HepG2 (cell line): ENCODE data around the gene DOCK1. TPM values are rescaled to one million over a fixed set of nuclear protein-coding genes. Genes with fewer than 3 reads are reported as not detected.

Source experiments
- ATAC-seq: fragments of 200-7000 bp; cut with Tn5 transposase; 3 replicates; pipeline ENCODE4 v1.9.1; 2020; ENCODE audit warnings: mild to moderate bottlenecking, moderate library complexity
- BruUV-seq: library from RNA; stranded (reverse); fragments of 400-500 nt; replicated peaks from 2 replicates; lab custom pipeline; 2021; lab: Mats Ljungman, UMichigan
- CTCF ChIA-PET: fragments of 300-600 bp; formaldehyde crosslinking; extraction: SDS; loops from one replicate; lab custom pipeline; 2021; ENCODE audit warnings: low total read pairs, inconsistent platforms, low intra/inter-chr PET ratio; lab: Yijun Ruan, JAX
- POLR2A ChIA-PET: fragments of 350-600 bp; sonication (Branson Sonifier 250); formaldehyde crosslinking; loops from one replicate; lab custom pipeline; 2020; ENCODE audit warnings: antibody characterized with exemption, inconsistent platforms; lab: Yijun Ruan, JAX
- DNase-seq: peaks from one replicate; pipeline ENCODE4 v3.0.0-alpha.2; 2015; ENCODE audit warnings: low spot score
- FAIRE-seq: peaks from 3 replicates; lab custom pipeline; 2011; peaks lifted over from hg19 to GRCh38; lab: Jason Lieb, UNC
- H2AFZ ChIP-seq: one replicate; pipeline ENCODE4 v1.6.1; 2011; ENCODE audit warnings: low read length, inconsistent platforms
- H3K27ac ChIP-seq: fragments of 300-600 bp; 3 replicates; pipeline ENCODE4 v1.8.0; 2011; ENCODE audit warnings: mixed run types, mild to moderate bottlenecking, mixed read lengths, low read length, inconsistent platforms; ENCODE audit not compliant: insufficient read depth; ENCODE audit errors: extremely low read length
- H3K27me3 ChIP-seq, 2 experiments: fragments of 200-600 bp in 1 of 2; 2 replicates in 1 of 2; 3 replicates in 1 of 2; pipeline versions ENCODE4 v1.6.0 to v1.8.0; 2011; ENCODE audit warnings: low read length in 2 of 2, mild to moderate bottlenecking in 2 of 2, moderate library complexity in 2 of 2, inconsistent platforms in 1 of 2; ENCODE audit not compliant: insufficient read depth in 2 of 2, control insufficient read depth in 1 of 2
- H3K36me3 ChIP-seq, 2 experiments: fragments of 200-600 bp in 1 of 2; replicated peaks in 1 of 2; 2 replicates in 1 of 2; 3 replicates in 1 of 2; pipeline versions ENCODE4 v1.5.1 to v1.8.0; 2011; ENCODE audit warnings: low read length in 2 of 2, inconsistent platforms in 1 of 2; ENCODE audit not compliant: insufficient read depth in 2 of 2, control insufficient read depth in 1 of 2
- H3K4me1 ChIP-seq: 2 replicates; pipeline ENCODE4 v1.5.1; 2012; ENCODE audit warnings: low read length, inconsistent platforms; ENCODE audit not compliant: insufficient read depth
- H3K4me2 ChIP-seq: 2 replicates; pipeline ENCODE4 v1.6.0; 2011; ENCODE audit warnings: low read depth, low read length, inconsistent platforms
- H3K4me3 ChIP-seq, 3 experiments: fragments of 200-600 bp in 1 of 3; sonication (generic), shearing (Covaris generic) in 1 of 3; replicated peaks in 1 of 3; 2 replicates each; pipeline ENCODE4 v1.5.1; 2011 to 2016; ENCODE audit warnings: low read length in 3 of 3, inconsistent platforms in 2 of 3, low read depth in 2 of 3, mild to moderate bottlenecking in 2 of 3, control low read depth in 1 of 3, mixed read lengths in 1 of 3; ENCODE audit not compliant: insufficient read depth in 1 of 3
- H3K79me2 ChIP-seq: one replicate; pipeline ENCODE4 v1.6.1; 2011; ENCODE audit warnings: low read length, inconsistent platforms; ENCODE audit not compliant: insufficient read depth
- H3K9ac ChIP-seq: 2 replicates; pipeline ENCODE4 v1.6.0; 2011; ENCODE audit warnings: mild to moderate bottlenecking, low read depth, low read length, inconsistent platforms; ENCODE audit not compliant: insufficient read depth
- H3K9me3 ChIP-seq: 2 replicates; pipeline ENCODE4 v1.5.1; 2012; ENCODE audit warnings: mild to moderate bottlenecking, low read length
- H4K20me1 ChIP-seq: 2 replicates; pipeline ENCODE4 v1.6.0; 2011; ENCODE audit warnings: inconsistent platforms, mild to moderate bottlenecking, low read length, moderate library complexity; ENCODE audit not compliant: insufficient read depth
- HOXA5 ChIP-seq: sonication (generic); formaldehyde crosslinking; IDR thresholded peaks from 2 replicates; pipeline ENCODE4 v1.4.0; 2020; ENCODE audit warnings: missing genetic modification reagents
- NCOR1 ChIP-seq: fragments of 200-600 bp; sonication (generic); IDR thresholded peaks from 2 replicates; pipeline ENCODE4 v1.7.0; 2017; ENCODE audit warnings: antibody characterized with exemption, low read length, borderline replicate concordance
- SP2 ChIP-seq: sonication (generic); formaldehyde crosslinking; IDR thresholded peaks from 2 replicates; pipeline ENCODE4 v1.5.1; 2020; ENCODE audit warnings: mild to moderate bottlenecking, missing genetic modification reagents
- ZNF329 ChIP-seq: sonication (generic); formaldehyde crosslinking; IDR thresholded peaks from 2 replicates; pipeline ENCODE4 v1.9.0; 2021; ENCODE audit warnings: low read depth, mild to moderate bottlenecking, missing genetic modification reagents
- ZNF713 ChIP-seq: sonication (generic); formaldehyde crosslinking; IDR thresholded peaks from 2 replicates; pipeline ENCODE4 v1.4.0; 2020; ENCODE audit warnings: mild to moderate bottlenecking, missing genetic modification reagents
- ZNF773 ChIP-seq: sonication (generic); formaldehyde crosslinking; IDR thresholded peaks from 2 replicates; pipeline ENCODE4 v1.4.0; 2020; ENCODE audit warnings: missing genetic modification reagents, borderline replicate concordance
- ZNF777 ChIP-seq: sonication (generic); formaldehyde crosslinking; IDR thresholded peaks from 2 replicates; pipeline ENCODE4 v1.4.0; 2020; ENCODE audit warnings: missing genetic modification reagents
- in situ Hi-C: cut with HindIII; loops from 2 replicates; pipeline ENCODE4 v1.10.0; 2017; ENCODE audit warnings: low pct_unique_long_range_greater_than_20kb; ENCODE audit not compliant: extremely low pct_ligation_motif_present
- intact Hi-C: fragments of 100-400 bp; cut with micrococcal nuclease; formaldehyde crosslinking; loops from one replicate; pipeline ENCODE4 v1.10.0; 2022; ENCODE audit not compliant: unreplicated experiment
- polyA plus RNA-seq, 8 experiments: library from polyadenylated mRNA; depleted of rRNA in 3 of 8; stranded (reverse) in 7 of 8; unstranded in 1 of 8; fragments of >200 nt; fragmentation: Illumina TruSeq in 4 of 8; extraction: Trizol in 4 of 8; gene quantifications; 2 replicates each; pipeline versions ENCODE4 v1.2.1 to v1.2.3, GENCODE V29; 2011 to 2016; ENCODE audit warnings: low read depth in 4 of 8, missing spikeins in 1 of 8, mixed read lengths in 1 of 8; ENCODE audit not compliant: insufficient read depth in 1 of 8
- total RNA-seq, 5 experiments: library from RNA; depleted of rRNA; stranded (reverse); fragments of >200 nt; fragmentation: Illumina TruSeq; extraction: Trizol; gene quantifications; 2 replicates each; pipeline ENCODE4 v1.2.3, GENCODE V29; 2016; ENCODE audit warnings: low read depth in 1 of 5
- TF ChIP-seq, protein P1 (sequence below): sonication (generic); formaldehyde crosslinking; IDR thresholded peaks from 2 replicates; pipeline ENCODE4 v1.4.0; 2020; ENCODE audit warnings: mild to moderate bottlenecking, missing genetic modification reagents
- TF ChIP-seq, protein P2 (sequence below): sonication (generic); formaldehyde crosslinking; IDR thresholded peaks from 2 replicates; pipeline ENCODE4 v1.4.0; 2020; ENCODE audit warnings: missing genetic modification reagents
- TF ChIP-seq, protein P3 (sequence below): sonication (generic); formaldehyde crosslinking; IDR thresholded peaks from 2 replicates; pipeline ENCODE4 v1.4.0; 2020; ENCODE audit warnings: missing genetic modification reagents

DOCK1 gene
- total and polyA plus RNA-seq, 2 of the 13 experiments (the other 11 are each of a cell fraction or from before 2014, with no cell fraction given), result 8.3 to 25.5 TPM

DNA sequence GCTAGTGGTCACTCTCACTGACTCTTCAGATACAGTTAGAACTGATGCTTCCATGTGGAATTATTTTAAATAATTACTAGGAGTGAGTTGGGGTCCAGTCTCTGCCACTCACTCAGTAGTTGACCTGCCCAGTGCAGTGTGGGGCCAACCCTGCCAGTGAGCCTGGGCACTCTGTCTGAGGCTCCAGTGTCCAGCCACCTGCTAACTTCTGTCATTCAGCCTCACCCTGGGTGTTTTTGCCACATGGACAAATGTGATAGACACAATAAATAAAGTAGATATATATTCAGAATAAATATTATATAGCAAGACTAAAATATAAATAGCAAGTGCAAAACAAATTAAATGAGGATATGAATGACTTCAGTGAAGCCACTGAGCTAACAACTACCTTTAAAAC is 284.0 kb downstream of the DOCK1 start:
- no peak overlapping the region for H3K9ac ChIP-seq
- H3K79me2 ChIP-seq, result no peaks in the 10 kb centered on the region
- no peak overlapping the region for H2AFZ ChIP-seq
- H4K20me1 ChIP-seq, result no peaks in the 10 kb centered on the region; the same call in 1 of the 2 replicates
- peaks cover 6% of the 10 kb centered on the region; the same call in 1 of the 2 replicates for H3K4me1 ChIP-seq
- ATAC-seq, result no peak
- TF ChIP-seq, protein P1, sequence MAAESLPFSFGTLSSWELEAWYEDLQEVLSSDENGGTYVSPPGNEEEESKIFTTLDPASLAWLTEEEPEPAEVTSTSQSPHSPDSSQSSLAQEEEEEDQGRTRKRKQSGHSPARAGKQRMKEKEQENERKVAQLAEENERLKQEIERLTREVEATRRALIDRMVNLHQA (CRISPR knock-in tag), result no peak
- TF ChIP-seq ZNF777 (CRISPR knock-in tag) (no peak), ZNF773 (no peak), ZNF329 (CRISPR knock-in tag) (no peak), NCOR1 (no peak), HOXA5 (no peak), ZNF713 (CRISPR knock-in tag) (no peak), SP2 (no peak)
- TF ChIP-seq, protein P2, sequence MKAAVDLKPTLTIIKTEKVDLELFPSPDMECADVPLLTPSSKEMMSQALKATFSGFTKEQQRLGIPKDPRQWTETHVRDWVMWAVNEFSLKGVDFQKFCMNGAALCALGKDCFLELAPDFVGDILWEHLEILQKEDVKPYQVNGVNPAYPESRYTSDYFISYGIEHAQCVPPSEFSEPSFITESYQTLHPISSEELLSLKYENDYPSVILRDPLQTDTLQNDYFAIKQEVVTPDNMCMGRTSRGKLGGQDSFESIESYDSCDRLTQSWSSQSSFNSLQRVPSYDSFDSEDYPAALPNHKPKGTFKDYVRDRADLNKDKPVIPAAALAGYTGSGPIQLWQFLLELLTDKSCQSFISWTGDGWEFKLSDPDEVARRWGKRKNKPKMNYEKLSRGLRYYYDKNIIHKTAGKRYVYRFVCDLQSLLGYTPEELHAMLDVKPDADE, result no peak
- TF ChIP-seq, protein P3, sequence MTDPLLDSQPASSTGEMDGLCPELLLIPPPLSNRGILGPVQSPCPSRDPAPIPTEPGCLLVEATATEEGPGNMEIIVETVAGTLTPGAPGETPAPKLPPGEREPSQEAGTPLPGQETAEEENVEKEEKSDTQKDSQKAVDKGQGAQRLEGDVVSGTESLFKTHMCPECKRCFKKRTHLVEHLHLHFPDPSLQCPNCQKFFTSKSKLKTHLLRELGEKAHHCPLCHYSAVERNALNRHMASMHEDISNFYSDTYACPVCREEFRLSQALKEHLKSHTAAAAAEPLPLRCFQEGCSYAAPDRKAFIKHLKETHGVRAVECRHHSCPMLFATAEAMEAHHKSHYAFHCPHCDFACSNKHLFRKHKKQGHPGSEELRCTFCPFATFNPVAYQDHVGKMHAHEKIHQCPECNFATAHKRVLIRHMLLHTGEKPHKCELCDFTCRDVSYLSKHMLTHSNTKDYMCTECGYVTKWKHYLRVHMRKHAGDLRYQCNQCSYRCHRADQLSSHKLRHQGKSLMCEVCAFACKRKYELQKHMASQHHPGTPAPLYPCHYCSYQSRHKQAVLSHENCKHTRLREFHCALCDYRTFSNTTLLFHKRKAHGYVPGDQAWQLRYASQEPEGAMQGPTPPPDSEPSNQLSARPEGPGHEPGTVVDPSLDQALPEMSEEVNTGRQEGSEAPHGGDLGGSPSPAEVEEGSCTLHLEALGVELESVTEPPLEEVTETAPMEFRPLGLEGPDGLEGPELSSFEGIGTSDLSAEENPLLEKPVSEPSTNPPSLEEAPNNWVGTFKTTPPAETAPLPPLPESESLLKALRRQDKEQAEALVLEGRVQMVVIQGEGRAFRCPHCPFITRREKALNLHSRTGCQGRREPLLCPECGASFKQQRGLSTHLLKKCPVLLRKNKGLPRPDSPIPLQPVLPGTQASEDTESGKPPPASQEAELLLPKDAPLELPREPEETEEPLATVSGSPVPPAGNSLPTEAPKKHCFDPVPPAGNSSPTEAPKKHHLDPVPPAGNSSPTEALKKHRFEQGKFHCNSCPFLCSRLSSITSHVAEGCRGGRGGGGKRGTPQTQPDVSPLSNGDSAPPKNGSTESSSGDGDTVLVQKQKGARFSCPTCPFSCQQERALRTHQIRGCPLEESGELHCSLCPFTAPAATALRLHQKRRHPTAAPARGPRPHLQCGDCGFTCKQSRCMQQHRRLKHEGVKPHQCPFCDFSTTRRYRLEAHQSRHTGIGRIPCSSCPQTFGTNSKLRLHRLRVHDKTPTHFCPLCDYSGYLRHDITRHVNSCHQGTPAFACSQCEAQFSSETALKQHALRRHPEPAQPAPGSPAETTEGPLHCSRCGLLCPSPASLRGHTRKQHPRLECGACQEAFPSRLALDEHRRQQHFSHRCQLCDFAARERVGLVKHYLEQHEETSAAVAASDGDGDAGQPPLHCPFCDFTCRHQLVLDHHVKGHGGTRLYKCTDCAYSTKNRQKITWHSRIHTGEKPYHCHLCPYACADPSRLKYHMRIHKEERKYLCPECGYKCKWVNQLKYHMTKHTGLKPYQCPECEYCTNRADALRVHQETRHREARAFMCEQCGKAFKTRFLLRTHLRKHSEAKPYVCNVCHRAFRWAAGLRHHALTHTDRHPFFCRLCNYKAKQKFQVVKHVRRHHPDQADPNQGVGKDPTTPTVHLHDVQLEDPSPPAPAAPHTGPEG (CRISPR knock-in tag), result no peak
- in situ Hi-C loops (no loop called here), intact Hi-C loops (no loop called here)
- H3K9me3 ChIP-seq, result no peaks in the 10 kb centered on the region
- no peaks in the 10 kb centered on the region for H3K27me3 ChIP-seq
- CTCF ChIA-PET, result no interaction called here
- H3K4me2 ChIP-seq, result no peak overlapping the region
- POLR2A ChIA-PET, result no interaction called here
- no peak overlapping the region for H3K4me3 ChIP-seq
- FAIRE-seq, result no peak
- BruUV-seq, result no TSS peak
- no peaks in the 10 kb centered on the region for H3K36me3 ChIP-seq
- no peak overlapping the region for H3K27ac ChIP-seq
- DNase-seq, result no peak
